Stimulated activated naive CD8-positive, alpha-beta T cell treated with anti-CD3 and anti-CD28 coated beads, Interleukin-15, Interleukin-2, amounts not matched to agents 100 ng/mL and 50 ng/mL, for 24 hours (primary cell): ENCODE data around the gene SPEG.

ENCODE experiments used
- H3K27ac Mint-ChIP-seq: one replicate; pipeline ENCODE4 v1.8.0; 2021; ENCODE audit warnings: mild to moderate bottlenecking, mixed read lengths
- H3K27me3 Mint-ChIP-seq: one replicate; pipeline ENCODE4 v1.8.0; 2021; ENCODE audit warnings: mixed read lengths
- H3K36me3 Mint-ChIP-seq: one replicate; pipeline ENCODE4 v1.8.0; 2021; ENCODE audit warnings: low read depth, mixed read lengths
- H3K4me1 Mint-ChIP-seq: one replicate; pipeline ENCODE4 v1.8.0; 2021; ENCODE audit warnings: low read depth, mixed read lengths
- H3K4me3 Mint-ChIP-seq: one replicate; pipeline ENCODE4 v1.8.0; 2021; ENCODE audit warnings: mild to moderate bottlenecking, mixed read lengths
- H3K9me3 Mint-ChIP-seq: one replicate; pipeline ENCODE4 v1.8.0; 2021; ENCODE audit warnings: mixed read lengths

The SPEG gene

GRCh38 chr2:219415580-219416234 is 18.9 kb upstream of the SPEG start:
- Mint-ChIP-seq H3K4me3 (no peak overlapping the region), H3K9me3 (peaks cover 3% of the 10 kb centered on the region), H3K27ac (no peak overlapping the region), H3K4me1 (no peaks in the 10 kb centered on the region), H3K27me3 (peaks cover 38% of the 10 kb centered on the region), H3K36me3 (no peaks in the 10 kb centered on the region)

- Mint-ChIP-seq H3K27ac (no peak overlapping the region), H3K27me3 (peaks cover 38% of the 10 kb centered on the region), H3K9me3 (peaks cover 3% of the 10 kb centered on the region), H3K4me1 (no peaks in the 10 kb centered on the region), H3K4me3 (no peak overlapping the region), H3K36me3 (no peaks in the 10 kb centered on the region)
These were observed 18.4 kb upstream of the SPEG start for GRCh38 chr2:219416235-219416602.

- H3K27ac Mint-ChIP-seq, result no peak overlapping the region
- H3K9me3 Mint-ChIP-seq, result peaks cover 3% of the 10 kb centered on the region
- no peak overlapping the region for H3K4me3 Mint-ChIP-seq
- peaks cover 38% of the 10 kb centered on the region for H3K27me3 Mint-ChIP-seq
- no peaks in the 10 kb centered on the region for H3K4me1 Mint-ChIP-seq
- H3K36me3 Mint-ChIP-seq, result no peaks in the 10 kb centered on the region
These were observed 17.7 kb upstream of the SPEG start for GRCh38 chr2:219416938-219417337.

GRCh38 chr2:219417374-219417773 is 17.3 kb upstream of the SPEG start:
- no peak overlapping the region for H3K27ac Mint-ChIP-seq
- no peaks in the 10 kb centered on the region for H3K36me3 Mint-ChIP-seq
- no peak overlapping the region for H3K4me3 Mint-ChIP-seq
- H3K27me3 Mint-ChIP-seq, result peaks cover 36% of the 10 kb centered on the region
- no peaks in the 10 kb centered on the region for H3K4me1 Mint-ChIP-seq
- H3K9me3 Mint-ChIP-seq, result peaks cover 3% of the 10 kb centered on the region

GRCh38 chr2:219418155-219419011 is 16.3 kb upstream of the SPEG start, which contains the start of gene DES:
TSS of gene DES (plus strand) at chr2:219418377. CDS start at chr2:219418463, 86 bp downstream.
- Mint-ChIP-seq H3K27me3 (peaks cover 33% of the 10 kb centered on the region), H3K4me1 (no peaks in the 10 kb centered on the region), H3K4me3 (no peak within 1 kb of the TSS), H3K9me3 (no peaks in the 10 kb centered on the region), H3K36me3 (no peaks in the 10 kb centered on the region), H3K27ac (no peak within 1 kb of the TSS)

GRCh38 chr2:219419012-219419324 is 15.7 kb upstream of the SPEG start:
- Mint-ChIP-seq H3K9me3 (no peaks in the 10 kb centered on the region), H3K27ac (no peak overlapping the region), H3K36me3 (no peaks in the 10 kb centered on the region), H3K4me1 (no peaks in the 10 kb centered on the region), H3K4me3 (no peak overlapping the region), H3K27me3 (peaks cover 27% of the 10 kb centered on the region)

GRCh38 chr2:219419331-219420197 is 15.1 kb upstream of the SPEG start:
- Mint-ChIP-seq H3K9me3 (no peaks in the 10 kb centered on the region), H3K27ac (no peak overlapping the region), H3K4me3 (no peak overlapping the region), H3K36me3 (no peaks in the 10 kb centered on the region), H3K4me1 (no peaks in the 10 kb centered on the region), H3K27me3 (peaks cover 27% of the 10 kb centered on the region)

- H3K36me3 Mint-ChIP-seq, result no peaks in the 10 kb centered on the region
- no peaks in the 10 kb centered on the region for H3K9me3 Mint-ChIP-seq
- H3K27me3 Mint-ChIP-seq, result peaks cover 17% of the 10 kb centered on the region
- H3K4me1 Mint-ChIP-seq, result no peaks in the 10 kb centered on the region
- no peak overlapping the region for H3K27ac Mint-ChIP-seq
- H3K4me3 Mint-ChIP-seq, result no peak overlapping the region
These were observed 14.0 kb upstream of the SPEG start for GRCh38 chr2:219420687-219421086.

GRCh38 chr2:219421323-219421722 is 13.3 kb upstream of the SPEG start:
- H3K4me3 Mint-ChIP-seq, result no peak overlapping the region
- H3K27ac Mint-ChIP-seq, result no peak overlapping the region

GRCh38 chr2:219422952-219423534 is 11.6 kb upstream of the SPEG start:
- H3K36me3 Mint-ChIP-seq, result no peaks in the 10 kb centered on the region
- no peaks in the 10 kb centered on the region for H3K9me3 Mint-ChIP-seq
- H3K27me3 Mint-ChIP-seq, result peaks cover 12% of the 10 kb centered on the region
- H3K4me1 Mint-ChIP-seq, result no peaks in the 10 kb centered on the region
- no peak overlapping the region for H3K4me3 Mint-ChIP-seq
- H3K27ac Mint-ChIP-seq, result no peak overlapping the region

More at GRCh38 chr2:219421323-219421722, 13.3 kb upstream of the SPEG start:
- peaks cover 12% of the 10 kb centered on the region for H3K27me3 Mint-ChIP-seq
- no peaks in the 10 kb centered on the region for H3K36me3 Mint-ChIP-seq
- H3K9me3 Mint-ChIP-seq, result no peaks in the 10 kb centered on the region
- H3K4me1 Mint-ChIP-seq, result no peaks in the 10 kb centered on the region

- Mint-ChIP-seq H3K9me3 (no peaks in the 10 kb centered on the region), H3K36me3 (no peaks in the 10 kb centered on the region), H3K27ac (no peak overlapping the region), H3K4me3 (no peak overlapping the region), H3K4me1 (no peaks in the 10 kb centered on the region), H3K27me3 (peaks cover 12% of the 10 kb centered on the region)
These were observed 10.8 kb upstream of the SPEG start for GRCh38 chr2:219423652-219424377.

GRCh38 chr2:219425238-219426067 is 9.2 kb upstream of the SPEG start:
- no peak overlapping the region for H3K27ac Mint-ChIP-seq

GRCh38 chr2:219426068-219426443 is 8.6 kb upstream of the SPEG start:
- no peaks in the 10 kb centered on the region for H3K4me1 Mint-ChIP-seq
- H3K4me3 Mint-ChIP-seq, result no peak overlapping the region
- no peak overlapping the region for H3K27ac Mint-ChIP-seq
- no peaks in the 10 kb centered on the region for H3K36me3 Mint-ChIP-seq
- H3K27me3 Mint-ChIP-seq, result no peaks in the 10 kb centered on the region
- H3K9me3 Mint-ChIP-seq, result no peaks in the 10 kb centered on the region

More at GRCh38 chr2:219425238-219426067, 9.2 kb upstream of the SPEG start:
- Mint-ChIP-seq H3K9me3 (no peaks in the 10 kb centered on the region), H3K4me3 (no peak overlapping the region), H3K27me3 (no peaks in the 10 kb centered on the region), H3K36me3 (no peaks in the 10 kb centered on the region), H3K4me1 (no peaks in the 10 kb centered on the region)
